HL-60/S4 treated with retinoic acid at 250 ng/mL for 4 days and 3 days (cell line): ENCODE data around the gene ZNF607.
"Not testable (repeated sequence)": the region's sequence is repeated elsewhere in the genome, so short reads cannot be mapped to it uniquely, and the experiment has no call there.

Source experiments
- in situ Hi-C: fragments of 300-500 bp; cut with MboI; formaldehyde crosslinking; loops from 2 replicates; pipeline ENCODE4 v1.7.0; 2022; ENCODE audit warnings: low sequenced_read_pairs

The ZNF607 gene

DNA sequence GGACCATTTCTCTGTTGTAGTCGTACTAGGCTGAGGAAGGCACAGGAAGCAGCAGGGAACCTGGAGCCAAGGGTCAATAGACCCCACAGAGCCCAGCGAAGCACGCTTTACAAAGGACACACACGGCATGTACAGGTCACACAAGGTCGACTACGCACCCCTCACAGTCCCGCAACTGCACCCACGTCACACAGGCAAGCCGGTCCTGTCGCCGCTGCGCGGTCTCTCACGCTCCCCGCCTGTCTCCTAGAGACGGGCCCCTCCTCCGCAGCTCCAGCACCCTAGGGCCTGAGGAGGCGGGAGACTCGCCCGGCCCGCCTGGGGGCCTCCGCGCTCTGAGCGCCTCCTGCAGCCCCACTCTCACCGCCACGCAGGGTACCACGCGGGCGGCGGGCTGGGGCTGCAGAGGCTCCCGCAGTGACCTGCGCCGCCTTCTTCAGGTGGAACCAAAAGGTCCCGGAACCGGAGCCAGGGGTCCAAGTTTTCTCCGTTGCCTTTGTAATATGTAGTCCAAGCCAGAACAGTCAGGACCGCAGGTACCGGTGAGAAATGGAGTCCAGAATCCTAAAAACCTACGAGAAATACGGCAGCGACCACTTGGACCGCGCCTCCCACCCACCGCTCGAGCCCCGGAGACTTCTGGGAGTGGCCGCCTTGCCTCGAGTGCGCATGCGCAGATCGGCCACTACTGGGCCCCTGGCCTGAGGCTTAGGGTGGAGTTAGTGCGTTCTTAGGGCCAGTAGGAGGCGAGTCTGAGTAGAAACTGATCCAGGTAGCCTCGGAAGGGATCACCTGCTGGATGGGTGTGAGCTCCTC, at the start of gene ZNF607:
Gene ZNF607, minus strand, starts transcription at position 651 of the 816 bp plus-strand sequence. CDS start 8,143 bp downstream, outside the sequence.
- in situ Hi-C loops: no loop called here

- in situ Hi-C loops: no loop called here
Measured at GRCh38 chr19:37763488-37763887, 43.9 kb upstream of the ZNF607 start.

GRCh38 chr19:37757683-37758082, 38.1 kb upstream of the ZNF607 start:
- in situ Hi-C loops: not testable (repeated sequence)

DNA sequence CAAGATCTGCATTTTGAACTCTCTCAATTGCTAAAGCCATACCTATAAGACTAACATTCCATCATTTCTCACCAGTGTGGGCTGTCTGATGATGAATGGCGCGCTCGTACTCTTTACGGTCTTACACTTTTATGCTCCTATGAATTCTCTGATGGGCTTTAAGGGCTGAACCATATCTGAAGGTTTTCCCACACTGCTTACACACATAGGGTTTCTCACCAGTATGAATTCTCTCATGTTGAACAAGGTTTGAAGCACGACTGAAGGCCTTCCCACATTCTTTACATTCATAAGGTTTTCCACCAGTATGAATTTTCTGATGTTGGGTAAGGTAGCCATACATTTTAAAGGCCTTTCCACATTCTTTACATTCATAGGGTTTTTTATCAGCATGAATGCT, 18.8 kb upstream of the ZNF607 start:
- in situ Hi-C loops: no loop called here

- in situ Hi-C loops: no loop called here
Measured at GRCh38 chr19:37725181-37725580, 5.6 kb upstream of the ZNF607 start.

DNA sequence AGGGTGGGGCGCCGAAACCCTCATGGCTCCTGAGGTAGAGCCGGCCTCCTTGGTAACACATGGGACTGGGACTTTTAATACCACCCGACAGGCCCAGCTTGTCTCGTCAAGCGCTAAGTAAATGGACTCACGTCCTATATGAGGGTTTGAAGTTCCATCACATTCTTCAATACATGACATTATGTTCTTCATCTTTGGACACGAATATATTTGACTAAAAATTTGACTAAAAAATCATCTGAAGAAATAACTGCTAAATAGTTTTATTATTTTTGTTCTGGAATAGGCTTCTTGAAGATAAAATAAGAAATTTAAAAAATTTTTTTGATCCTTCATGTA, 335 bp upstream of the ZNF607 start:
- in situ Hi-C loops: no loop called here

- in situ Hi-C loops: no loop called here
Measured at GRCh38 chr19:37718304-37718703, 1.3 kb downstream of the ZNF607 start.

GRCh38 chr19:37716140-37716539, 3.4 kb downstream of the ZNF607 start:
- in situ Hi-C loops: no loop called here

GRCh38 chr19:37706052-37706605, 13.4 kb downstream of the ZNF607 start:
- in situ Hi-C loops: no loop called here

GRCh38 chr19:37699057-37699456, 20.5 kb downstream of the ZNF607 start:
- in situ Hi-C loops: no loop called here

- in situ Hi-C loops: no loop called here
Measured at GRCh38 chr19:37698216-37698615, 21.3 kb downstream of the ZNF607 start.

- in situ Hi-C loops: no loop called here
Measured at GRCh38 chr19:37695144-37695899, 24.2 kb downstream of the ZNF607 start.

- in situ Hi-C loops: no loop called here
Measured at GRCh38 chr19:37692956-37693620, 26.5 kb downstream of the ZNF607 start.

DNA sequence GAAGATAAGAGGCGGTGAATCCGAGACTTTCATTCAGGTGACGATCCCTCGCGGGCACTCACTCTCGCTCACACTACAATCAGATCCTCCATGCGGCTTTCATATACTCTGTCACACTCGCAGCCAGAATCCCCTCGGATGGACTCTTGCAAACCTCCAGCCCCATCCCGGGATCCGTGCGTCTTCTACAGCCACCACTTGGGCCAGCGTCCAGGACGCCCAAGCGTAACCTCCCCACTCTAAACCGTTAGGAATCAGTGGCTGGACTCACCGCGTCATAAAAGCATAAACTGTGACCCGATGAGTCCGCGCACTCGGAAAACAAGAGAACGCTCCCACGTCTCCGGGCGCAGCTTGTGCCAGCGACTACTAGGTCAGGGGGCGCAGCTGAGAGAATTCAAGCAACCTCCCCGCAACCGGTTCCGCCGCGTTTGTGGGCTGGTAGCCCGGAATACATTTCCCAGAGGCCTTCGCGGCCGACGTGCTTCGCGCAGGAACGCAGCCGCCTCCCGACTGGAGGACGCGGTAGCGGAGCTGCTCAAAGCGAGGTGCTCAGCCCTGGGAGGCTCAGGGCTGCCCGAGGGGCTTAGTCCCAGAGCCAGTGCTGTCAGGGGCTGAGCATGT, 27.6 kb downstream of the ZNF607 start:
- in situ Hi-C loops: no loop called here

- in situ Hi-C loops: no loop called here
Measured at GRCh38 chr19:37683520-37683919, 36.0 kb downstream of the ZNF607 start.

- in situ Hi-C loops: no loop called here
Measured at GRCh38 chr19:37669450-37669914, 50.1 kb downstream of the ZNF607 start.

DNA sequence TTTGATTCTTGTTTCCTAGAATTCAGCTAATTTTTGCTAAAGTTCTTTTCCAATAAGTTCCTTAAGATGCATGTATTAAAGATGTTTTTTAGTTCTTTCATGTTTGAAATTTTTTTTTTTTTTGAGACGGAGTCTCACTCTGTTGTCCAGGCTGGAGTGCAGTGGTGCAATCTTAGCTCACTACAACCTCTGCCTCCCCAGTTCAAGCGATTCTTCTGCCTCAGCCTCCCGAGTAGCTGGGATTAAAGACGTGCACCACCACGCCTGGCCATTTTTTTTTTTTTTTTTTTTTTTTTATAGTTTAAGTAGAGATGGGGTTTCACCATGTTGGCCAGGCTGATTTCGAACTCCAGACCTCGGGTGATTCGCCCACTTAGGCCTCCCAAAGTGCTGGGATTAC, 62.4 kb downstream of the ZNF607 start:
- in situ Hi-C loops: not testable (repeated sequence)

DNA sequence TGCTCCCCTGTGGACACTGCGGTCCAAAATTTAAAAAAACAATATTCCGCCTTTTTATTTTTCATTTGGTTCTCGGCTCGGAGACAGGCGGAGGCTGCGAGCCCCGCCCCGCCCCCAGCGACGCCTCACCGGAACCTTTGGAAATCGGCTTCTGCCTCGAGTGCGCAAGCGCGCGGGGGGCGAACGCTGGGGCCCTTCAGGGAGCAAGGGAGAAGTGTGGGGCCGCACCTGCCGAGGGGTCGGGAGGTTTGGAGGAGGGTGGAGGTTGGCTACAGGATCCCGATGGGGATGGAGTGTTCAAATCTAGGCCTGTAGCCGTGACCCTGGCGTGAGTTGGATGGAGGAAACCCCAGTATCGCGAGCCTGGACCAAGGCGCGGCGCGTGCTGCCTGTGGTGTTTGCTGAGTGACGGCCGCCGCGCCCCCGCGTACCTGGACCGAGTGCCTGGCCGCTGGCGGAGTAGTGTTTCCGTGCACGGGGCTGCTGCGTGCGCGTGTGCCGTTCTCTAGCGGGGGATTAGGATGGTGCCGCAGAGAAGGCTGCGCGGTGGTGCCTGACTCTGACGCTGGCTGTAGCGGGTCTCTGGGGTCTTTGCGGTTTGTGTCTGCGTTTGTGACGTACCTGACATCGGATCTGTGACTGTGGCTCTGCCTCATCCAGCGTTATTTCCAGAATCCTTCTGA, 63.7 kb downstream of the ZNF607 start:
- in situ Hi-C loops: no loop called here

- in situ Hi-C loops: no loop called here
Measured at GRCh38 chr19:37655301-37655688, 64.3 kb downstream of the ZNF607 start, which contains the start of gene ZFP30. TSS of gene ZFP30 (minus strand) at chr19:37655465. CDS start at chr19:37647822, 7,643 bp downstream.

DNA sequence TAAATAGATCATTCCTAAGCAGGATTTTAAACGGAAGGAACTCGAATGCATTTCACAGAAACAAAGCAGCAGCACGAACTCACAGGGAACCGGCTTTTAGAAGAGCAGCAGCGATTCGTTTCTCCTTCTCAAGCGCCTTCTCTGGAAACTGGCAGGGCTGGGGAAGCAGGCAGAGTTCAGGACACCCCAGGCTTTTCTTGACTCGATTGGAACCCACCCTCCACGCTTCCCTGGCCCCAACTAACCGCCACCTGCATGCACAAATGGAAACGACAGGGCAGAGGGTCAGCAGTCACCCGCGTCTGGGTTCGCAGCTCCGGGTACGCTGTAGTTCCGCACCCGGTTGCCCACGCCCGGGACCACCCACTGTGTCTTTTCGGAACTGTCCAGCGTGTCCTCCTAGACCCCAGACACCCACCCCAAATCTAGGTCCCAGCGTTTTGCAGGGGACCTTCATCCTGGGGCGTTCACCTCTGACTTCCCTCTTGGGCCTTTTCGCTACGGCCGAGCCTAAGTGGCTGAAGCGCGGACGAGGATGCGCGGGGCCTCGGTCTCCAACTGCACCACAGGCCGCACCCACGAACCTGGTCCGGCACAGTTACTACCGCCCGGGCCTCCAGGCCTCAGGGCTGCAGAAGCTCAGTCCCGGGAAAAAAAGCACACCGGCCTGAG, 64.8 kb downstream of the ZNF607 start:
- in situ Hi-C loops: no loop called here
